ENCODE data around the gene TMEM255B.

TMEM255B gene

GRCh38 chr13:113820813-113821651 is 62.0 kb downstream of the TMEM255B start:
- Histone ChIP-seq H3K4me3 (ENCODE audit: low read length, poor library complexity, severe bottlenecking) (no peak overlapping the region), H4K20me1 (ENCODE audit: insufficient read depth, low read length, poor library complexity, severe bottlenecking) (no peaks in the 10 kb centered on the region)

GRCh38 chr13:113821847-113822246 is 62.8 kb downstream of the TMEM255B start:
- no peaks in the 10 kb centered on the region for H3K36me3 ChIP-seq (ENCODE audit: insufficient read depth, low read length)
- no peaks in the 10 kb centered on the region for H4K20me1 ChIP-seq (ENCODE audit: insufficient read depth, low read length, poor library complexity, severe bottlenecking)
- H2AFZ ChIP-seq (ENCODE audit: low read length) = no peak overlapping the region
- no peak overlapping the region for H3K4me3 ChIP-seq (ENCODE audit: low read length, poor library complexity, severe bottlenecking)
- H3K27me3 ChIP-seq (ENCODE audit: insufficient read depth, low read length, poor library complexity, severe bottlenecking) = no peaks in the 10 kb centered on the region
- H3K9ac ChIP-seq (ENCODE audit: low read depth, low read length, poor library complexity, severe bottlenecking) = no peak overlapping the region
- no peak for TF ChIP-seq CTCF (conservative IDR thresholded peaks at IDR 0.05; ENCODE audit: low read length)
- TF ChIP-seq EZH2phosphoT487 (IDR thresholded peaks at IDR 0.05; ENCODE audit: borderline replicate concordance) = no peak
- no peaks in the 10 kb centered on the region for H3K9me2 ChIP-seq (replicated peaks; ENCODE audit: low read depth, low read length)
- no peaks in the 10 kb centered on the region for H3K79me2 ChIP-seq (ENCODE audit: insufficient read depth, low read length)
- no peak overlapping the region for H3K4me2 ChIP-seq (ENCODE audit: low read depth, low read length, poor library complexity, severe bottlenecking)
- no peaks in the 10 kb centered on the region for H3K9me3 ChIP-seq (ENCODE audit: insufficient read depth, low read depth, low read length)
- peaks cover under 1% of the 10 kb centered on the region for H3K4me1 ChIP-seq (ENCODE audit: insufficient read depth, low read length, poor library complexity, severe bottlenecking)
- H3F3A ChIP-seq (ENCODE audit: low read depth) = no peaks in the 10 kb centered on the region

More at GRCh38 chr13:113820813-113821651, 62.0 kb downstream of the TMEM255B start:
- Histone ChIP-seq H3K9me3 (ENCODE audit: insufficient read depth, low read depth, low read length) (no peaks in the 10 kb centered on the region), H3K9me2 (replicated peaks; ENCODE audit: low read depth, low read length) (no peaks in the 10 kb centered on the region), H3K4me1 (ENCODE audit: insufficient read depth, low read length, poor library complexity, severe bottlenecking) (peaks cover 4% of the 10 kb centered on the region), H3K9ac (ENCODE audit: low read depth, low read length, poor library complexity, severe bottlenecking) (no peak overlapping the region), H3F3A (ENCODE audit: low read depth) (no peaks in the 10 kb centered on the region), H3K4me2 (ENCODE audit: low read depth, low read length, poor library complexity, severe bottlenecking) (no peak overlapping the region), H2AFZ (ENCODE audit: low read length) (no peak overlapping the region), H3K27me3 (ENCODE audit: insufficient read depth, low read length, poor library complexity, severe bottlenecking) (no peaks in the 10 kb centered on the region), H3K79me2 (ENCODE audit: insufficient read depth, low read length) (no peaks in the 10 kb centered on the region), H3K36me3 (ENCODE audit: insufficient read depth, low read length) (no peaks in the 10 kb centered on the region)
- TF ChIP-seq EZH2phosphoT487 (IDR thresholded peaks at IDR 0.05; ENCODE audit: borderline replicate concordance) (no peak), CTCF (conservative IDR thresholded peaks at IDR 0.05; ENCODE audit: low read length) (no peak)

GRCh38 chr13:113822266-113822665 is 63.2 kb downstream of the TMEM255B start:
- Histone ChIP-seq H4K20me1 (ENCODE audit: insufficient read depth, low read length, poor library complexity, severe bottlenecking) (no peaks in the 10 kb centered on the region), H3K9ac (ENCODE audit: low read depth, low read length, poor library complexity, severe bottlenecking) (no peak overlapping the region), H3K36me3 (ENCODE audit: insufficient read depth, low read length) (no peaks in the 10 kb centered on the region), H3K4me3 (ENCODE audit: low read length, poor library complexity, severe bottlenecking) (no peak overlapping the region), H2AFZ (ENCODE audit: low read length) (no peak overlapping the region), H3K4me1 (ENCODE audit: insufficient read depth, low read length, poor library complexity, severe bottlenecking) (no peaks in the 10 kb centered on the region), H3K9me2 (replicated peaks; ENCODE audit: low read depth, low read length) (no peaks in the 10 kb centered on the region), H3K27me3 (ENCODE audit: insufficient read depth, low read length, poor library complexity, severe bottlenecking) (no peaks in the 10 kb centered on the region), H3K9me3 (ENCODE audit: insufficient read depth, low read depth, low read length) (no peaks in the 10 kb centered on the region), H3K4me2 (ENCODE audit: low read depth, low read length, poor library complexity, severe bottlenecking) (no peak overlapping the region), H3K79me2 (ENCODE audit: insufficient read depth, low read length) (no peaks in the 10 kb centered on the region), H3F3A (ENCODE audit: low read depth) (no peaks in the 10 kb centered on the region)
- TF ChIP-seq EZH2phosphoT487 (IDR thresholded peaks at IDR 0.05; ENCODE audit: borderline replicate concordance) (no peak), CTCF (conservative IDR thresholded peaks at IDR 0.05; ENCODE audit: low read length) (no peak)
